Measurements from ENCODE around the gene ARHGAP4.

ARHGAP4 gene

GRCh38 chrX:153920546-153920945 lies 5.5 kb downstream of the ARHGAP4 start:
- H3K36me3 ChIP-seq (ENCODE audit: control insufficient read depth, insufficient read depth, low read length) = no peaks in the 10 kb centered on the region
- no peak overlapping the region for H3K4me3 ChIP-seq (ENCODE audit: low read length)
- H3K27ac ChIP-seq (ENCODE audit: low read depth, low read length) = no peak overlapping the region
- no peaks in the 10 kb centered on the region for H3K79me2 ChIP-seq (ENCODE audit: control insufficient read depth, insufficient read depth, low read length)
- no peak overlapping the region for H2BK120ac ChIP-seq (ENCODE audit: low read depth, low read length)
- no peak for DNase-seq
- H3K4me1 ChIP-seq (ENCODE audit: control insufficient read depth, low read depth, low read length) = peaks cover 3% of the 10 kb centered on the region
- H3K4ac ChIP-seq (ENCODE audit: low read depth, low read length) = no peak overlapping the region
- H4K5ac ChIP-seq (ENCODE audit: low read length) = no peak overlapping the region
- H3K23ac ChIP-seq (ENCODE audit: low read length) = no peak overlapping the region
- H3K56ac ChIP-seq (ENCODE audit: low read length) = no peak overlapping the region
- no peak overlapping the region for H2BK15ac ChIP-seq (replicated peaks; ENCODE audit: low read depth)
- H3K9ac ChIP-seq (ENCODE audit: low read length) = no peak overlapping the region
- no peak overlapping the region for H3K4me2 ChIP-seq (ENCODE audit: low read length)
- peaks cover 1% of the 10 kb centered on the region for H3K79me1 ChIP-seq (ENCODE audit: low read length)
- no peak overlapping the region for H2AK5ac ChIP-seq (ENCODE audit: low read length)
- no peaks in the 10 kb centered on the region for H3K27me3 ChIP-seq (ENCODE audit: insufficient read depth, low read length, poor library complexity)
- H3K18ac ChIP-seq (ENCODE audit: low read length) = no peak overlapping the region
- H2BK5ac ChIP-seq (ENCODE audit: low read length) = no peak overlapping the region
- H4K8ac ChIP-seq (ENCODE audit: low read depth, low read length) = no peak overlapping the region
- WGBS (ENCODE audit: extremely low coverage, insufficient coverage, low lambda C conversion rate) = no CpG with 5 or more reads among the region's 14 CpGs

GRCh38 chrX:153919281-153919680 lies 6.8 kb downstream of the ARHGAP4 start:
- Histone ChIP-seq H3K4me3 (ENCODE audit: low read length) (no peak overlapping the region), H3K4me1 (ENCODE audit: control insufficient read depth, low read depth, low read length) (no peaks in the 10 kb centered on the region), H2BK15ac (replicated peaks; ENCODE audit: low read depth) (no peak overlapping the region), H3K27me3 (ENCODE audit: insufficient read depth, low read length, poor library complexity) (no peaks in the 10 kb centered on the region), H2BK120ac (ENCODE audit: low read depth, low read length) (no peak overlapping the region), H3K36me3 (ENCODE audit: control insufficient read depth, insufficient read depth, low read length) (no peaks in the 10 kb centered on the region), H3K79me1 (ENCODE audit: low read length) (peaks cover 1% of the 10 kb centered on the region), H2AK5ac (ENCODE audit: low read length) (no peak overlapping the region), H3K79me2 (ENCODE audit: control insufficient read depth, insufficient read depth, low read length) (no peaks in the 10 kb centered on the region), H2BK5ac (ENCODE audit: low read length) (no peak overlapping the region), H3K27ac (ENCODE audit: low read depth, low read length) (no peak overlapping the region), H4K5ac (ENCODE audit: low read length) (no peak overlapping the region), H3K18ac (ENCODE audit: low read length) (no peak overlapping the region), H3K4me2 (ENCODE audit: low read length) (no peak overlapping the region), H3K9ac (ENCODE audit: low read length) (no peak overlapping the region), H3K4ac (ENCODE audit: low read depth, low read length) (no peak overlapping the region), H3K23ac (ENCODE audit: low read length) (no peak overlapping the region), H3K56ac (ENCODE audit: low read length) (no peak overlapping the region), H4K8ac (ENCODE audit: low read depth, low read length) (no peak overlapping the region)
- DNase-seq = no peak
- WGBS (ENCODE audit: extremely low coverage, insufficient coverage, low lambda C conversion rate) = no CpG with 5 or more reads among the region's 13 CpGs

DNA sequence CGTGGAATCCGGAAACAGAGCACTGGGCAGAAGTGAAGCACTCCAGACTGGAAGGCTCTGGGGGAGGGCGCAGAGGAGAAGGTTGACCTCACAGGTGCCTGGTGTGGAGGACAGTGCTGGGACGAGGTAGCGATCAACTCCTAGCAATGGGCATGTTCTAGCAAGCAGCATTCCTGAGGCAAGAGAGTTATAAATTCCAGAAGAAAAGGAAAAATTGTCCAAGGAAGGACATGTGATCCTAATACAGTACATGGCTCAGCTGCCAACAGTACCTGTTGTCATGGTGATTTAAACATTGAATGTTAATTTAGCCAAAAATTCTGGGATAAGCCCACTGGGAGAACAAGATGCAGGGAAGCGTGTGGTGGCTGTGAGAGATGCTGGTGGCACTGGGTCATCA lies 8.2 kb downstream of the ARHGAP4 start:
- Histone ChIP-seq H3K36me3 (ENCODE audit: control insufficient read depth, insufficient read depth, low read length) (no peaks in the 10 kb centered on the region), H3K79me2 (ENCODE audit: control insufficient read depth, insufficient read depth, low read length) (no peaks in the 10 kb centered on the region), H3K18ac (ENCODE audit: low read length) (no peak overlapping the region), H3K27me3 (ENCODE audit: insufficient read depth, low read length, poor library complexity) (no peaks in the 10 kb centered on the region), H2BK5ac (ENCODE audit: low read length) (no peak overlapping the region), H4K8ac (ENCODE audit: low read depth, low read length) (no peak overlapping the region), H3K4me3 (ENCODE audit: low read length) (no peak overlapping the region), H2BK120ac (ENCODE audit: low read depth, low read length) (no peak overlapping the region), H3K4me1 (ENCODE audit: control insufficient read depth, low read depth, low read length) (no peaks in the 10 kb centered on the region), H3K56ac (ENCODE audit: low read length) (no peak overlapping the region), H3K4me2 (ENCODE audit: low read length) (no peak overlapping the region), H3K9ac (ENCODE audit: low read length) (no peak overlapping the region), H2AK5ac (ENCODE audit: low read length) (no peak overlapping the region), H3K27ac (ENCODE audit: low read depth, low read length) (no peak overlapping the region), H4K5ac (ENCODE audit: low read length) (no peak overlapping the region), H2BK15ac (replicated peaks; ENCODE audit: low read depth) (no peak overlapping the region), H3K79me1 (ENCODE audit: low read length) (no peaks in the 10 kb centered on the region), H3K4ac (ENCODE audit: low read depth, low read length) (no peak overlapping the region), H3K23ac (ENCODE audit: low read length) (no peak overlapping the region)
- no peak for DNase-seq
- WGBS (ENCODE audit: extremely low coverage, insufficient coverage, low lambda C conversion rate) = no CpG with 5 or more reads among the region's 6 CpGs

- H4K8ac ChIP-seq (ENCODE audit: low read depth, low read length) = no peak overlapping the region
- no peak for DNase-seq
- no peak overlapping the region for H3K56ac ChIP-seq (ENCODE audit: low read length)
- H3K4ac ChIP-seq (ENCODE audit: low read depth, low read length) = no peak overlapping the region
- H4K5ac ChIP-seq (ENCODE audit: low read length) = no peak overlapping the region
- H3K36me3 ChIP-seq (ENCODE audit: control insufficient read depth, insufficient read depth, low read length) = no peaks in the 10 kb centered on the region
- H3K9ac ChIP-seq (ENCODE audit: low read length) = no peak overlapping the region
- no peak overlapping the region for H3K4me2 ChIP-seq (ENCODE audit: low read length)
- H2BK5ac ChIP-seq (ENCODE audit: low read length) = no peak overlapping the region
- no peak overlapping the region for H2BK15ac ChIP-seq (replicated peaks; ENCODE audit: low read depth)
- no peaks in the 10 kb centered on the region for H3K4me1 ChIP-seq (ENCODE audit: control insufficient read depth, low read depth, low read length)
- H3K27ac ChIP-seq (ENCODE audit: low read depth, low read length) = no peak overlapping the region
- no CpG with 5 or more reads among the region's 17 CpGs for WGBS (ENCODE audit: extremely low coverage, insufficient coverage, low lambda C conversion rate)
- no peak overlapping the region for H3K23ac ChIP-seq (ENCODE audit: low read length)
- H3K79me2 ChIP-seq (ENCODE audit: control insufficient read depth, insufficient read depth, low read length) = no peaks in the 10 kb centered on the region
- H2BK120ac ChIP-seq (ENCODE audit: low read depth, low read length) = no peak overlapping the region
- H3K4me3 ChIP-seq (ENCODE audit: low read length) = no peak overlapping the region
- no peaks in the 10 kb centered on the region for H3K79me1 ChIP-seq (ENCODE audit: low read length)
- no peak overlapping the region for H2AK5ac ChIP-seq (ENCODE audit: low read length)
- no peaks in the 10 kb centered on the region for H3K27me3 ChIP-seq (ENCODE audit: insufficient read depth, low read length, poor library complexity)
- no peak overlapping the region for H3K18ac ChIP-seq (ENCODE audit: low read length)
Measured at GRCh38 chrX:153913701-153914100, 12.4 kb downstream of the ARHGAP4 start.

GRCh38 chrX:153913211-153913610 lies 12.9 kb downstream of the ARHGAP4 start:
- no peak overlapping the region for H3K27ac ChIP-seq (ENCODE audit: low read depth, low read length)
- no peaks in the 10 kb centered on the region for H3K79me2 ChIP-seq (ENCODE audit: control insufficient read depth, insufficient read depth, low read length)
- no peak overlapping the region for H3K4me2 ChIP-seq (ENCODE audit: low read length)
- no peak overlapping the region for H3K4me3 ChIP-seq (ENCODE audit: low read length)
- H3K36me3 ChIP-seq (ENCODE audit: control insufficient read depth, insufficient read depth, low read length) = no peaks in the 10 kb centered on the region
- no peak overlapping the region for H2BK120ac ChIP-seq (ENCODE audit: low read depth, low read length)
- DNase-seq = no peak
- no peak overlapping the region for H3K9ac ChIP-seq (ENCODE audit: low read length)
- H2AK5ac ChIP-seq (ENCODE audit: low read length) = no peak overlapping the region
- H3K4ac ChIP-seq (ENCODE audit: low read depth, low read length) = no peak overlapping the region
- H3K18ac ChIP-seq (ENCODE audit: low read length) = no peak overlapping the region
- no peak overlapping the region for H2BK15ac ChIP-seq (replicated peaks; ENCODE audit: low read depth)
- no peaks in the 10 kb centered on the region for H3K27me3 ChIP-seq (ENCODE audit: insufficient read depth, low read length, poor library complexity)
- H3K56ac ChIP-seq (ENCODE audit: low read length) = no peak overlapping the region
- no CpG with 5 or more reads among the region's 17 CpGs for WGBS (ENCODE audit: extremely low coverage, insufficient coverage, low lambda C conversion rate)
- no peaks in the 10 kb centered on the region for H3K4me1 ChIP-seq (ENCODE audit: control insufficient read depth, low read depth, low read length)
- no peak overlapping the region for H3K23ac ChIP-seq (ENCODE audit: low read length)
- no peak overlapping the region for H4K8ac ChIP-seq (ENCODE audit: low read depth, low read length)
- H2BK5ac ChIP-seq (ENCODE audit: low read length) = no peak overlapping the region
- no peaks in the 10 kb centered on the region for H3K79me1 ChIP-seq (ENCODE audit: low read length)
- no peak overlapping the region for H4K5ac ChIP-seq (ENCODE audit: low read length)

DNA sequence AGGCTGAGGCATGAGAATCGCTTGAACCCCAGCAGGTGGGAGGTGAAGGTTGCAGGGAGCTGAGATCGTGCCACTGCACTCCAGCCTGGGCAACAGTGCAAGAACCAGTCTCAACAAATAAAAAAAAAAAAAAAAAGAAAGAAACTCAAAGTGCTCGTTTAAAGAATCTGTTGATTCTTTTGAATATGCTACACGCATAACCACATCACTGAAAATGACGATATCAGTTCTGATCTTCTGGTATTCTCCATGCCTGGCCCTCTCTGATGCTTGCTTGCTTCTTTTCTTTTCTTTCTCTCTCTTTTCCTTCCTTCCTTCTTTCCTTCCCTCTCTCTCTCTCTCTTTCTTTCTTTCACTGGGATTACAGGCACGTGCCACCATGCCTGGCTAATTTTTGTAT lies 14.3 kb downstream of the ARHGAP4 start:
- H2AK5ac ChIP-seq (ENCODE audit: low read length) = no peak overlapping the region
- DNase-seq = no peak
- H3K23ac ChIP-seq (ENCODE audit: low read length) = no peak overlapping the region
- H3K79me2 ChIP-seq (ENCODE audit: control insufficient read depth, insufficient read depth, low read length) = no peaks in the 10 kb centered on the region
- no CpG with 5 or more reads among the region's 6 CpGs for WGBS (ENCODE audit: extremely low coverage, insufficient coverage, low lambda C conversion rate)
- no peaks in the 10 kb centered on the region for H3K79me1 ChIP-seq (ENCODE audit: low read length)
- no peak overlapping the region for H3K4ac ChIP-seq (ENCODE audit: low read depth, low read length)
- H3K18ac ChIP-seq (ENCODE audit: low read length) = no peak overlapping the region
- H4K5ac ChIP-seq (ENCODE audit: low read length) = no peak overlapping the region
- no peak overlapping the region for H3K56ac ChIP-seq (ENCODE audit: low read length)
- H2BK5ac ChIP-seq (ENCODE audit: low read length) = no peak overlapping the region
- no peak overlapping the region for H3K4me3 ChIP-seq (ENCODE audit: low read length)
- no peak overlapping the region for H3K4me2 ChIP-seq (ENCODE audit: low read length)
- H4K8ac ChIP-seq (ENCODE audit: low read depth, low read length) = no peak overlapping the region
- H3K4me1 ChIP-seq (ENCODE audit: control insufficient read depth, low read depth, low read length) = no peaks in the 10 kb centered on the region
- no peak overlapping the region for H2BK15ac ChIP-seq (replicated peaks; ENCODE audit: low read depth)
- no peak overlapping the region for H2BK120ac ChIP-seq (ENCODE audit: low read depth, low read length)
- no peaks in the 10 kb centered on the region for H3K27me3 ChIP-seq (ENCODE audit: insufficient read depth, low read length, poor library complexity)
- no peak overlapping the region for H3K9ac ChIP-seq (ENCODE audit: low read length)
- no peak overlapping the region for H3K27ac ChIP-seq (ENCODE audit: low read depth, low read length)
- no peaks in the 10 kb centered on the region for H3K36me3 ChIP-seq (ENCODE audit: control insufficient read depth, insufficient read depth, low read length)

Data from mesendoderm (in vitro differentiated cells).